Superior temporal gyrus (tissue), 1 donor: ENCODE data around the gene TLDC2.
"Not testable (repeated sequence)": the region's sequence is repeated elsewhere in the genome, so short reads cannot be mapped to it uniquely, and the experiment has no call there.

Source experiments
- DNase-seq: peaks from one replicate; pipeline ENCODE4 v3.0.0-alpha.2; 2016; ENCODE audit errors: extremely low spot score

TLDC2 gene

DNA sequence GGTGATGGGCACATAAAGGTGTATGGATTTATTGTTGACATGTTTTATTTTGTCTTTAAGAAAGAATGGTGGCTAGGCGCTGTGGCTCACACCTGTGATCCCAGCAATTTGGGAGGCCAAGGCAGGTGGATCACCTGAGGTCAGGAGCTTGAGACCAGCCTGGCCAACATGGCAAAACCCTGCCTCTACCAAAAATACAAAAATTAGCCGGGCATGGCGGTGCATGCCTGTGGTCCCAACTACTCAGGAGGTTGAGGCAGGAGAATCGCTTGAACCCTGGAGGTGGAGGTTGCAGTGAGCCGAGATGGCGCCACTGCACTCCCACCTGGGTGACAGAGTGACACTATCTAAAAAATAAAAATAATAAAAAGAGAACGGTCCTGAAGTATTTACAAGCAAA lies 30.1 kb downstream of the TLDC2 start:
- DNase-seq: not testable (repeated sequence)

DNA sequence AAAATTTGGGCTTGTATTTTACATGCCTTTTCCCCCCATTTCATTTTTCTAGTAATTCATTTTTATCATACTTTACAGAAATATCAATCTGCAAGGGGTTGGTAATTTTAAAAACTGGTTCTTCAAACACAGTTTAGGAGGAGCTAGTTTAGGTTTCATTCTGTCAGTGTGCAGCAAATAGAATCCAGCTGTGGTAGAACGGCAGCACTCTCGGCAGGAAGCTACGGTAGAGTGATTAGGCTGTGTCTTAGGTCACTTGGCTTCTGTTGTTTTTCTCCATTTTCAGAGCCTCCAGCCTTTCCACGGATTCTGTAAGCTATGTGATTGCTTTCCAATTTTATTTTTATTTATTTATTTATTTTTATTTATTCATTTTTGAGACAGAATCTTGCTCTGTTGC lies 32.7 kb downstream of the TLDC2 start:
- DNase-seq: no peak

DNA sequence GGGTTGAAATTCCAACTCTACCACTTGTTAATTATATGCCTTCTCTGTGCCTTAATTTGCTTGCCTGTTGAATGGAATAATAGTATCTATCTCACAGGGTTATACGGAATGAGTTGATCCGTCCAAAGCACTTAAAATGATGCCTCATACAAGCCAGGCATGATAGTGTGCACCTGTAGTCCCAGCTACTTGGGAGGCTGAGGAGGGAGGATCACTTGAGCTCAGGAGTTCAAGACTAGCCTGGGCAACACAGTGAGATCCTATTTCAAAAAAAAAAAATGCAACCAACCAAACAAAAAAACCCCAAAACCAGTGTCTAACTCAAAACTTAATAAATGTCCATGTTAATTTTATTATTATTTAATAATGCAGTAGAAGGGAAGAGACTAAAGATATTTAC lies 40.3 kb downstream of the TLDC2 start:
- no peak for DNase-seq

DNA sequence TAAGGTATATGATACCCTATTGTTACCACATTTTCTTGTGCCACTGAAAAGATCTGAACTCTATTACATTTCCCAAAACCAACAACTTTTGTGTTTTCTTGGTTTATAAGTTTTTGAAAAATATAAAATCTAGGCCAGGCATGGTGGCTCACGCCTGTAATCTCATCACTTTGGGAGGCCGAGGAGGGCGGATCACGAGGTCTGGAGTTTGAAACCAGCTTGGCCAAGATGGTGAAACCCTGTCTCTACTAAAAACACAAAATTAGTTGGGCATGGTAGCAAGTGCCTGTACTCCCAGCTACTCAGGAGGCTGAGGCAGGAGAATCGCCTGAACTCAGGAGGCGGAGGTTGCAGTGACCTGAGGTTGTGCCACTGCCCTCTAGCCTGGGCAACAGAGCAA lies 41.3 kb downstream of the TLDC2 start:
- no peak for DNase-seq

DNA sequence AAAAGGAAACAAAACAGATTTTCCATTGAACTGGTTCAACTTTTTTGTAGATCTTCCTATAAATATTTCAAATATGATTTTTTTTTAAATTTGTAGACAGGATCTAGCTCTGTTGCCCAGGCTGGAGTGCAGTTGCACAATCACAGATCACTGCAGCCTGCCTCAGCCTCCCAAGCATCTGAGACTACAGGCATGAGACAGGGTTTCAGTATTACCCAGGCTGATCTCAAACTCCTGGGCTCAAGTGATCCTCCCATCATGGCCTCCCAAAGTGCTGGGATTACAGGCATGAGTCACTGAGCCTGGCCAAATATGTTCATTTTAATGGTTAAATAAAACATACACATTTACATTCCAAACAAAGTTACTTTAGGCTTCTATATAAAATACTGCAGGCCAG lies 42.0 kb downstream of the TLDC2 start:
- no peak for DNase-seq

DNA sequence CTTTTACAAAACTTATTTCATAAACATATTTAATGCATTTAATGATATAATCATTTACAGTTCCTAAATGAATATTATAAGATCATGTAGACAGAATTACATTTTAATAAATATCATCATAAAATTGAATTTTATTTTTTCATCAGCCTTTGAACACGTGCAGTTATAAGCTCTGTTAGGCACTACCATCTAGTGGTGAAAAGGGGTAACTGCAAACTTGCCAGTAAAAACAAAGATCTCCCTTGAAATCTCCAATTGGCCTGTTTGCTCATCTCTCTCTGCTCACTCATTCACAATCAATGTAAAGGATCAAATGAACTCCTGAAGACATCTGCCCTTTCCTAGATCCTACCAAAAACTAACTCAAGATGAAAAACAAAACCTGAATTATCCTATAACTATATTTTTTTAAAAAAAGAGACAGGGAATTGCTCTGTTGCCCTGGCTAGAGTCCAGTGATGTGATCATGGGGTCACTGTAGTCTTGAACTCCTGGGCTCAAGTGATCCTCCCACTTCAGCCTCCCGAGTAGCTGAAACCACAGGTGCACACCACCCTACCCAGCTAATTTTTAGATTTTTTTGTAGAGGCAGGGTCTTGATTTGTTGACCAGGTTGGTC lies 43.9 kb downstream of the TLDC2 start:
- DNase-seq: peak; percentile 92

DNA sequence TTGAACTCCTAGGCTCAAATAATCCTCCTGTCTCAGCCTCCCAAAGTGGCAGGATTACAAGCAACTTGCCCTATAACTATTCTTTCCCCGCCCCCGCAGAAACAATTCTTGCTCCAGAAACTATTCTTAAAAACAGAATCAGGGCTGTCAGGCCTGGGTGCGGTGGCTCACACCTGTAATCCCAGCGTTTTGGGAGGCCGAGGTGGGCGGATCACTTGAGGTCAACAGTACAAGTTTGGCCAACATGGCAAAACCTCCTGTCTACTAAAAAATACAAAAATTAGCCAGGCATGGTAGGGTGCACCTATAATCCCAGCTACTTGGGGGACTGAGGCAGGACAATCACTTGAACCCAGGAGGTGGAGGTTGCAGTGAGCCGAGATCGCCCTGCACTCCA lies 44.4 kb downstream of the TLDC2 start:
- DNase-seq: no peak

DNA sequence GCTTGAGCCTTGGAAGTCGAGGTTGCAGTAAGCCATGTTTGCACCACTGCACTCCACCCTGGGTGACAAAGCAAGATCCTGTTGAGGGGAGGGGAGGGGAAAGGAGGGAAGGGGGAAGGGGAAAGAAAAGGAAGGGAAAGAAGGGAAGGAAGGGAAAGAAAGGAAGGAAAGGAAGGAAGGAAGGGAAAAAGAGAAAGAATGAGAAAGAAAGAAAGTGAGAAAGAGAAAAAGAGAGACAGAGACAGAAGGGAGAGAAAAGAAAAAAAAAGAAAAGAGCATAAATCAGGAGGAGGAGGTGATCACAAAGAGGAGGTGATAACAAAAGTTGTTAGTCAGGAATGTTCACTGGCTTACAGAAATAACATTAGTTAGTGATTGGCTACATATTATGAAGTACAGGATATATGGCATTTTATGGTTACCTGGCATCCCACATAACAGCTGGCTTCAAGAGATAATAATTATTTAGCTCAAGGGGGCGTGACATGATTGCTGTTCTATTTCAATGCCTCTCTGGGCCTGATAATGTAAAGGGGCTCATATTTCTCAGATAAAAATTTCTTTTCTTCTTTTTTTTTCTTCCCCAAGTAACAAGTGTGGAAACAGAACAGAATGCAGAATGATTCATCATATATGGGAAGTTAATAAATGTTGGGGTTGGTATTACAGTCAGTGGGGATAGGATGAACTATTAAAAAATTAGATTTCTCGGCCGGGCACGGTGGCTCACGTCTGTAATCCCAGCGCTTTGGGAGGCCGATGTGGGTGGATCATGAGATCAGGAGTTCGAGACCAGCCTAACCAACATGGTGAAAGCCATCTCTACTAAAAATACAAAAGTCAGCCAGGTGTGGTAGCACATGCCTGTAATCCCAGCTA lies 48.5 kb downstream of the TLDC2 start:
- DNase-seq: no peak

DNA sequence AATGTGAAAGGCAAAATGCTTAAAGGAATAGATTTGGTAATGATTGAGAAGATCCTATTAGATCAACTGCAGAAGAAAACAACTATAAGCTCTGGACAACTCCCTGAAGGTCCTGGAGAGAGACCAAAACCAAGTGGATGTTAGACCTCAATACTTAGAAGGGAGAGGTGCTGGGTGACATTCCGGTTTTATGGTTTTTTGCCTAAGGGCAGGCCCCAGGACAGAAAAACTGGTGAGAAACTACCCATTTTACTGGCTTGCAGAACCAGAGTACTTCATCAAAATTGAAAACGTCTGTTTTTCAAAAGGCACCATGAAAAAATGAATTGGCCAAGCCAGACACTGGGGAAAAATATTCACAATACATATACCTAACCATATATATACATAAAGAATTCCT lies 49.3 kb downstream of the TLDC2 start:
- DNase-seq: no peak

DNA sequence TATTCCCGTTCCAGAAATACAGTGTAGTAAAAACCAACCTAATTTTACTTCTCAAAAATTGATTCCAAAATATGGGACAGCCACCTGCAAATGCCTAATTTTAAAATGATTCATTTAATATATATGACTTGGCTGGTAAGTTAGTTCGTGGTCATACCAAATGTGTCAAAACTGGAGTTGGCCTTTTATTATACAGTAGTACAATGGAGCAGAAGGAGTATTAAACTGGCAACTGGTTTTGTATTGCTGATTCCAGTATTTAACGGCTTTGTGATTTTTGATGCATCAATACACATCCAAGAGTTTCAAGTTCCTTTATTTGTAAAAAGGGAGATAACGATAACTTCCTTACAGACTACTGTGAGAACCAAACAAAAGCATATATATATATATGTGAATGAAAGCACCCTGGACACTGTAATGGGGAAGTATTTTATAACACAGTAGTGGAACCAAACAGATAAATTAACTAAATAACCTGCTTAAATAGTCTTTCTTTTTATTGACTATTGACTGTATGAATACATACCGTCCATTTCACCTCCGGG lies 50.8 kb downstream of the TLDC2 start:
- no peak for DNase-seq

DNA sequence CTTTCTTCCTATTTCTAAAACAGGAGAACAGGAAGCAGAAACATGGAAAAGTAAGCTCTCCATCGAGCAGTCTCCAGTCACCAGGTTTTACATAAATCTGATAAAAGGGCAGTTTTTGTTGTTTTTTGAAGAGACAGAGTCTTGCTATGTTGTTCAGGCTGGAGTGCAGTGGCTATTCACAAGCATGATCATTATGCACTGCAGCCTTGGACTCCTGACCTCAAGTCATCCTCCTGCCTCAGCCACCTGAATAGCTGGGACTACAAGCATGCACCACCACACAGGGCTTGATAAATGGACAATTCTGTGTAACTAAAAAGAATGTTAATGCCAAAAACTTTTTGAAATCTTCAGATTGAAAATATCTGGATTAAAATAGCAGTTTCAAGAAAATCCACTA lies 51.8 kb downstream of the TLDC2 start:
- DNase-seq: no peak

DNA sequence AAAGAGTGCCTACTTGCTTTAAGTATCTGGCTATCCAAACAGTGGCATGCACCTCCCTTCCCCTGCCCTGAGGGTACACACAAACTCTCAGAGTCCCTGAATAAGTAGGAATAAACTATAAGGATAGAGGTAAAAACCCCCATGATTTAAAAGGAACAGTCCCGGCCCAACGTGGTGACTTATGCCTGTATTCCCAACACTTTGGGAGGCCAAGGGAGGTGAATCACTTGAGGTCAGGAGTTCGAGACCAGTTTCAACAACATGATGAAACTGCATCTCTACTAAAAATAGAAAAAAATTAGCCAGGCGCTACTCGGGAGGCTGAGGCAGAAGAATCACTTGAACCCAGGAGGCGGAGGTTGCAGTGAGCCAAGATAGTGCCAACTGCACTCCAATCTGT lies 53.4 kb downstream of the TLDC2 start:
- DNase-seq: no peak

DNA sequence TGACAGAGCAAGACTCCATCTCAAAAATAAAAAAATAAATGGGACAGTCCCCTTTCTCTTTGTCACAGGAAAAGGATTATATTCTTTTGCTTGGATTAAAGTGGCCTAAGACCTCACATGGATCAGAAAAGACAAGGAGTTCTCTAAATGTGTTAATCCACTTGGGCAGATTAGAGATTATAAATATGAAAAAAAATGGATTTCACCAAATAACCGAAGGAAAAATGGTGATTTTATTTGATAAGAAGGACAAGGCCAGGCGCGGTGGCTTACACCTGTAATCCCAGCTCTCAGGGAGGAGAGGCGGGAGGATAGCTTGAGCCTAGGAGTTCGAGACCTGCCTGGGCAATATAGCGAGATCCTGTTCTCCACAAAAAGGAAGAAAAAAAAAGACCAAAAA lies 53.8 kb downstream of the TLDC2 start:
- no peak for DNase-seq

DNA sequence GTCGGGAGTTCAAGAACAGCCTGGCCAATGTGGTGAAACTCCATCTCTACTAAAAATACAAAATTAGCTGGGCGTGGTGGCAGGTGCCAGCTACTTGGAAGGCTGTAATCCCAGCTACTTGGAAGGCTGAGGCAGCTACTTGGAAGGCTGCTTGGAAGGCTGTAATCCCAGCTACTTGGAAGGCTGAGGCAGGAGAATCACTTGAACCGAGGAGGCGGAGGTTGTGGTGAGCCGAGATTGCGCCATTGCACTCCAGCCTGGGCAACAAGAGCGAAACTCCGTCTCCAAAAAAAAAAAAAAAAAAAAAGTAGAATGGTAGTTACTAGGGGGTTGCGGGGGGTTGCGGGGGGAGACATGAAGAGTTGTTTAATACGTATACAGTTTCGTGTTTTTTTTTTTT lies 56.1 kb downstream of the TLDC2 start:
- not testable (repeated sequence) for DNase-seq

DNA sequence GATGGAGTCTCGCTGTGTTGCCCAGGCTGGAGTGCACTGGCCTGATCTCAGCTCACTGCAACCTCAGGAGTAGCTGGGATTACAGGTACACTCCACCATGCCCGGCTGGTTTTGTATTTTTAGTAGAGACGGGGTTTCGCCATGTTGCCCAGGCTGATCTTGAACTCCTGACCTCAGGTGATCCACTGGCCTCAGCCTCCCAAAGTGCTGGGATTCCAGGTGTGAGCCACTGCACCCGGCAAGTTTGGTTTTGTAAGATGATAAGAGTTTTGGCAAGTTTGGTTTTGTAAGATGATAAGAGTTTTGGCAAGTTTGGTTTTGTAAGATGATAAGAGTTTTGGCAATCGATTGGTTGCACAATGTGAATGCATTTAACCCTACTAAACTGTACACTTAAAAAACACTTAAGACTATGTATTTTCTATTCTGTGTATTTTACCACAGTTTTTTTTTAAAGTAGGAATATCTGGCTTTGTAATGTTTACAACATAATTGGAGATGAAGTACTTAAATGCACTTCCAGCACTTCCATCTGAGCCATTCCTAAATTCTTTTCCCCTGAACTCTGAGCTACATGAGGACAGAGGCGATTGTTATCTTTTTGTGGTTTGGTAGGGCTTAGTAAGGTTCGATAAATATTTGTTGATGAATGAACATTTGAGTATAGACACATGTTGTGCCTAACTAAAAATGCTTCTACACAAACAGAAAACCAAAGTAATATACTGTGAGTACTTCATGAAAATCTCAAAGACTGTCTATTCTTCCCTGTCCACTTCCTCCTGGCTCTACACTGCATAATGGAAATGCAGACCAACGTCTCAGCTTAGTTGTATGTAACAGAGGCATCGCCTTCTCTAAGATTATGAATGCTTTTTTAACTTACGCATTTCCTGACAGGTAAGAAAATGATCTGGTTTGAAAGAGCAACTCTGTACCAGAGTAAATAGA lies 56.8 kb downstream of the TLDC2 start:
- no peak for DNase-seq

DNA sequence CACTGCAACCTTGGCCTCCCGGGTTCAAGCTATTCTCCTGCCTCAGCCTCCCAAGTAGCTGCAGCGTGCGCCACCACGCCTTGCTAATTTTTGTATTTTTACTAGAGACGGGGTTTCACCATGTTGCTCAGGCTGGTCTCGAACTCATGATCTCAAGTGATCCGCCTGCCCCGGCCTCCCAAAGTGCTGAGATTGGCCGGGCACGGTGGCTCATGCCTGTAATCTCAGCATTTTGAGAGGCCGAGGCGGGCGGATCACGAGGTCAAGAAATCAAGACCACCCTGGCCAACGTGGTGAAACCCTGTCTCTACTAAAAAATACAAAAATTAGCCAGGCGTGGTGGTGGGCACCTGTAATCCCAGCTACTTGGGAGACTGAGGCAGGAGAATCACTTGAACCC lies 57.6 kb downstream of the TLDC2 start:
- not testable (repeated sequence) for DNase-seq

DNA sequence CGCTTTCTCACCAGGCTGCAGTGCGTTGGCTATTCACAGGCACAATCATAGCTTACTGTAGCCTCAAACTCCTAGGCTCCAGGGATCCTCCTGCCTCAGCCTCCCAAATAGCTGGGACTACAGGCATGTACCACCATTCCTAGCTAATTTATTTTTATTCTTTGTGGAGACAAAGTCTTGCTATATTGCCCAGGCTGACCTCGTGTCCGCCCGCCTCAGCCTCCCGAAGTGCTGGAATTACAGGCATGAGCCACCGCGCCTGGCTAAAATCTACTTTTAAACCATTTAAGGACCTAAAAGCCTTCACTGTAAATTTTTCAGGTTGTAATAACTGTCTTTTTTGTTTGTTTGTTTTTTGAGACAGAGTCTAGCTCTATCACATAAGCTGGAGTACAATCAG lies 60.4 kb downstream of the TLDC2 start:
- DNase-seq: no peak

DNA sequence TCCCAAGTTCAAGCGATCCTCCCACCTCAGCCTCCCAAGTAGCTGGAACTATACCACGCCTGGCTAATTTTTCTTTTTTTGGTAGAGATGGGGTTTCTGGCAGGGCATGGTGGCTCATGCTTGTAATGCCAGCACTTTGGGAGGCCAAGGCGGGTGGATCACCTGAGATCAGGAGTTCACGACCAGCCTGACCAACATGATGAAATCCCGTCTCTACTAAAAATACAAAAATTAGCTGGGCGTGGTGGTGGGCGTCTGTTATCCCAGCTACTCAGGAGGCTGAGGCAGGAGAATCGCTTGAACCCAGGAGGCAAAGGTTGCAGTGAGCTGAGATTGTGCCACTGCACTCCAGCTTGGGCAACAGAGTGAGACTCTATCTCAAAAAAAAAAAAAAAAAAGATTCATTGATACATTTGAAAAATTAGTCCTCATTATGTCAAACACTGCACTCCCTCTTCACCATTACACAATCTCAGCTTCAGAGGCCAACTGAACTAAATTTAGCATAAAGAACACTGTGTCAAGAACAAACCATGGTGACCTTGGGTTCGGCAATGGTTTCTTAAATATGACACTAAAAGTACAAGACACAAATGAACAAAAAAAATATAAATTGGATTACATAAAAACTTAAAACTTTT lies 60.9 kb downstream of the TLDC2 start:
- DNase-seq: not testable (repeated sequence)

DNA sequence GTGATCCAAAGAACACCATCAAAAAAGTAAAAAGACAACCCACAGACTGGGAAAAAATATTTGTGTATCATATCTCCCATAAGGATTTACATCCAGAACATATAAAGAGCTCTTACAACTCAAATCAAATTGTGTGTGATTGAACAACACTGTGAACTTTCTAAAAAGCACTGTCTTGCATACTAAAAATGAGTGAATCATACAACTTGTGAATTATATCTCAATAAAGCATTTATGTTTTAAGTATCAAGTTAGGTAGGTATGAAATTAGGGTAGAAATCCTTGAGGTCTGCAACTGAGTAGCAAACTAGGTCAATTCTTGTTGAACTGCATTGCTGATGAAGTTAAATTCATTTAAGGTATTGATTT lies 61.4 kb downstream of the TLDC2 start:
- no peak for DNase-seq

DNA sequence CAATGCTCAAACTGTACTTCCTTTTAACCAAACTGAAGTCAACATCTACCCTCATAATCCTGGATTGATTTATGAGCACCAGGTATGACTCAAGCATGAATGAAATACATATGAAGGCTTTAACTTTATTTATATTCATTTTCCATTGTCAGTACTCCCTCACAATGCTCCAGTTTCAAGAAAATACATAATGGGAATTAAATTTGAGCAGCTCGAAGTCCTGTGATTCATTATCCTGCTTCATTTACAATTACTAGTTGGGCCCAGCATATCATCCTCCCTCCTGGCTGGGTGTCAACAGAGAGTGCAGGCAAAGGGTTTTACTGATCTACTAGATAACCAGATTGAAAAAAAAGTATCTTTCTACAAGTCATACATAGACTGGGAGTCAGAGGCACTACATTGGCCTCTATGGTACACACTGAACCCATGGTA lies 65.5 kb downstream of the TLDC2 start:
- no peak for DNase-seq
